Measurements from ENCODE around the gene CLDN6. TPM values are rescaled to one million over a fixed set of nuclear protein-coding genes. Genes with fewer than 3 reads are reported as not detected.
A peak's percentile ranks its signal among the peaks of the same experiment; 100 is the strongest.

CLDN6 gene
- total RNA-seq, 1 donor from 2014 or later: not detected

GRCh38 chr16:2983706-2984136 lies 34.3 kb downstream of the CLDN6 start:
- TF ChIP-seq CTCF (IDR thresholded peaks at IDR 0.05): peak; percentile 48
- Mint-ChIP-seq H3K27me3 (no peaks in the 10 kb centered on the region), H3K4me1 (peaks cover 27% of the 10 kb centered on the region), H3K4me3 (peak overlapping the region; percentile 62), H3K36me3 (ENCODE audit: low read depth) (no peaks in the 10 kb centered on the region), H3K27ac (no peak overlapping the region), H3K9me3 (no peaks in the 10 kb centered on the region)
- intact Hi-C loops (cut with micrococcal nuclease): loop anchor here (1.0 to 2.0 kb wide), 5 partner anchors 21 to 109 kb away; partner anchors contain the start of gene TNFRSF12A
- DNase-seq (peak; percentile 70), ATAC-seq (ENCODE audit: low read depth) (peak; percentile 59)
- ChIA-PET CTCF (interaction anchor here (1.0 kb wide), 1 partner anchor 38 kb away, joined by 3 read pairs; no protein-coding TSS in a partner anchor), POLR2A (interaction anchor here (1.1 kb wide), 1 partner anchor 14 kb away, joined by 3 read pairs; no protein-coding TSS in a partner anchor)

GRCh38 chr16:2982402-2982801 lies 35.6 kb downstream of the CLDN6 start:
- H3K9me3 Mint-ChIP-seq: no peaks in the 10 kb centered on the region
- no peaks in the 10 kb centered on the region for H3K27me3 Mint-ChIP-seq
- no peak for TF ChIP-seq CTCF (IDR thresholded peaks at IDR 0.05)
- ATAC-seq (ENCODE audit: low read depth) (no peak), DNase-seq (no peak)
- no peak overlapping the region for H3K27ac Mint-ChIP-seq
- CTCF ChIA-PET: no interaction called here
- H3K4me1 Mint-ChIP-seq: peaks cover 27% of the 10 kb centered on the region
- POLR2A ChIA-PET: interaction anchor here (0.7 to 1.1 kb wide), 2 partner anchors 19 to 497 kb away, joined by 11 to 13 read pairs; partner anchors contain the start of gene KREMEN2
- no peak overlapping the region for H3K4me3 Mint-ChIP-seq
- intact Hi-C loops (cut with micrococcal nuclease): loop anchor here (2.0 kb wide), 3 partner anchors 38 to 108 kb away; partner anchors contain the start of gene TNFRSF12A
- no peaks in the 10 kb centered on the region for H3K36me3 Mint-ChIP-seq (ENCODE audit: low read depth)

GRCh38 chr16:2981899-2982250 lies 36.1 kb downstream of the CLDN6 start:
- Mint-ChIP-seq H3K4me1 (peaks cover 27% of the 10 kb centered on the region), H3K27ac (no peak overlapping the region), H3K27me3 (no peaks in the 10 kb centered on the region), H3K9me3 (no peaks in the 10 kb centered on the region), H3K36me3 (ENCODE audit: low read depth) (no peaks in the 10 kb centered on the region), H3K4me3 (peak overlapping the region; percentile 74)
- TF ChIP-seq CTCF (IDR thresholded peaks at IDR 0.05): no peak
- intact Hi-C loops (cut with micrococcal nuclease): loop anchor here (2.0 kb wide), 3 partner anchors 39 to 107 kb away; partner anchors contain the start of gene TNFRSF12A
- CTCF ChIA-PET: no interaction called here
- POLR2A ChIA-PET: interaction anchor here (0.9 to 1.2 kb wide), 4 partner anchors 12 to 99 kb away, joined by 3 to 4 read pairs (median 3); partner anchors contain the start of genes FLYWCH2, PAQR4 and TNFRSF12A
- no peak for ATAC-seq (ENCODE audit: low read depth)
- no peak for DNase-seq

- Mint-ChIP-seq H3K4me1 (peaks cover 27% of the 10 kb centered on the region), H3K9me3 (no peaks in the 10 kb centered on the region), H3K36me3 (ENCODE audit: low read depth) (no peaks in the 10 kb centered on the region), H3K4me3 (peak overlapping the region; percentile 84), H3K27me3 (no peaks in the 10 kb centered on the region), H3K27ac (no peak overlapping the region)
- ATAC-seq (ENCODE audit: low read depth) (no peak), DNase-seq (no peak)
- TF ChIP-seq CTCF (IDR thresholded peaks at IDR 0.05): no peak
- intact Hi-C loops (cut with micrococcal nuclease): no loop called here
- ChIA-PET CTCF (no interaction called here), POLR2A (interaction anchor here (0.5 to 1.5 kb wide), 12 partner anchors 10 to 204 kb away, joined by 3 to 10 read pairs (median 4); partner anchors contain the start of genes ELOB, FLYWCH2, KREMEN2 and PAQR4)
These were observed 36.6 kb downstream of the CLDN6 start for GRCh38 chr16:2981177-2981898.
